GM10266 (cell line): ENCODE results near the gene ARTN.

Experiments used
- DNase-seq: peaks from one replicate; pipeline ENCODE4 v3.0.0; 2012; ENCODE audit errors: extremely low spot score
- TF ChIP-seq, protein P1 (sequence below): IDR thresholded peaks from 2 replicates; pipeline ENCODE4 v1.5.1; 2012; ENCODE audit warnings: mild to moderate bottlenecking, low read depth; ENCODE audit not compliant: control insufficient read depth, insufficient read depth; ENCODE audit errors: missing control alignments

Gene ARTN

DNA sequence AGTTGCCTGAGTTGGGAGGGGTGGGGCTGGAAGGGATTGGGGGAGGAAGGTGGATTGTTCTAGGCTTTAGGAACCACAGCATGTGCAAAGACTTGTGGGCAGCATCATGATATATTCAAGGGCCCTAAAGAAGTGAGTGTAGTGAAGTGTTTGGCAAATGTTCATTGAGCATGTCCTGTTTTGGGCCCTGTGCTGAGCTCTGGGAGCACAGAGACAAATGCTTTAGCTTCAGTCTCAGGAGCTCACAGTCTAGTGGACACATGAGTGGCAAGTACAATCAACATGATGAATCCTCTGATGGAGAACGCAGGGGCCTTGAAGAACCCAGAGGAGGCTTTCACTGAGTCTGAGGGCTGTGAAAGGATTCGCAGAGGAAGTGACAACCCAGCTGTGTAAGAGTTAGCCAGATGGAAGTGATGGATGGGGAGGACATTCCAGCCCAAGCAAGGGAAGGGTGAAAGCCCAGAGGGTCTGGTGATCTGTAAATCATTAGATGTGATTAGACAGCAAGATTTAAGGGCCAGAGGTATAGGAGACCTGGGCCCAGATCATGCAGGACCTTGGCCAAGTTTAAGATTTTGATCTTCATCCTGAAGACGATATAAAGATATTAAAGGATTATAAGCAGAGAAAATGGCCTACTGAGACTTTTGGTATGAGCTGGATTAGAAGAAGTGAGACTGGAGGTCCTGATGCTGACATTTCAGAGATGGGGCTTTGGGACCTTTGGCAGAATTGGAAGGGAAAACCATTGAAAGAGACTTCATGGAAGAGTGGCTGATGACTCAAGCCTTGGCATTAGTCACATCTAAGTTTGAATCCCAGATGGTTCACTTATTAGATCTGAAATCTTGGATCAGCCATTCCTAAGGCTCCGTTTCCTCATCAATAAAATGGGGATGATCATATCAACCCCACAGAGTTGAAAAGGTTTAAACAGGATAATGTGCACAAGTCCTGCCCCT lies 17.7 kb downstream of the ARTN start:
- no peak for DNase-seq
- TF ChIP-seq, protein P1, sequence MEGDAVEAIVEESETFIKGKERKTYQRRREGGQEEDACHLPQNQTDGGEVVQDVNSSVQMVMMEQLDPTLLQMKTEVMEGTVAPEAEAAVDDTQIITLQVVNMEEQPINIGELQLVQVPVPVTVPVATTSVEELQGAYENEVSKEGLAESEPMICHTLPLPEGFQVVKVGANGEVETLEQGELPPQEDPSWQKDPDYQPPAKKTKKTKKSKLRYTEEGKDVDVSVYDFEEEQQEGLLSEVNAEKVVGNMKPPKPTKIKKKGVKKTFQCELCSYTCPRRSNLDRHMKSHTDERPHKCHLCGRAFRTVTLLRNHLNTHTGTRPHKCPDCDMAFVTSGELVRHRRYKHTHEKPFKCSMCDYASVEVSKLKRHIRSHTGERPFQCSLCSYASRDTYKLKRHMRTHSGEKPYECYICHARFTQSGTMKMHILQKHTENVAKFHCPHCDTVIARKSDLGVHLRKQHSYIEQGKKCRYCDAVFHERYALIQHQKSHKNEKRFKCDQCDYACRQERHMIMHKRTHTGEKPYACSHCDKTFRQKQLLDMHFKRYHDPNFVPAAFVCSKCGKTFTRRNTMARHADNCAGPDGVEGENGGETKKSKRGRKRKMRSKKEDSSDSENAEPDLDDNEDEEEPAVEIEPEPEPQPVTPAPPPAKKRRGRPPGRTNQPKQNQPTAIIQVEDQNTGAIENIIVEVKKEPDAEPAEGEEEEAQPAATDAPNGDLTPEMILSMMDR = no peak

DNA sequence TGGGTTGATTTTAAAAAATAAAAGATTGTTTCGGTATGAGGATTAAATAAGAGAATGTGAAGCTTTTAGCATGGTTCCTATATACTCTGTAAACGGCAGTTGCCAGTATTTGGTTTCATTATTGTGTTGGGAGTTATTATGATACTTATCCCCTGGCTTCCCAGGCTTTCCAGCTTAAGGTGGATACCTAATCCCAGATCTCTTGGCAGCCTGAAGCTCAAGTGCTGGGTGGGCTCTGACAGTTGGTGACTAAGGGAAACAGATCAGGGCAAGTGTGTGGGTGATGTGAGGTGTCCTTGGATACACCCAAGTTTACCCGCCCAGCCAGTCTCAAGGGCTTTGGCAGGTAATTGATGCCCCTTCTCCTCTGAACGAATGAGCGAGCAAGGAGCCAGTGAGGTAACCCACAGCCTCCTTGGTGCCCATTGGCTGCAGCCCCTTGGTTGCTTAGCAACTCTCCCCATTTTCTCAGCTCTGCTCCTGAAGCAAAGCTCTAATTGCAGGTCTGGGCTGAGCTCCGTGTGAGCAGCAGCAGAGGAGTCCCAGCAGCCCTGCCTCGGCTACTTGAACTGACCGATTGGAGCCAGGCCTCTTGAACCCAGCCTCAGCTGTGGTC lies 19.2 kb downstream of the ARTN start:
- DNase-seq = no peak
- TF ChIP-seq, protein P1 = no peak

- TF ChIP-seq, protein P1 = no peak
- no peak for DNase-seq
Observed at GRCh38 chr1:43953361-43953760, 19.8 kb downstream of the ARTN start.

DNA sequence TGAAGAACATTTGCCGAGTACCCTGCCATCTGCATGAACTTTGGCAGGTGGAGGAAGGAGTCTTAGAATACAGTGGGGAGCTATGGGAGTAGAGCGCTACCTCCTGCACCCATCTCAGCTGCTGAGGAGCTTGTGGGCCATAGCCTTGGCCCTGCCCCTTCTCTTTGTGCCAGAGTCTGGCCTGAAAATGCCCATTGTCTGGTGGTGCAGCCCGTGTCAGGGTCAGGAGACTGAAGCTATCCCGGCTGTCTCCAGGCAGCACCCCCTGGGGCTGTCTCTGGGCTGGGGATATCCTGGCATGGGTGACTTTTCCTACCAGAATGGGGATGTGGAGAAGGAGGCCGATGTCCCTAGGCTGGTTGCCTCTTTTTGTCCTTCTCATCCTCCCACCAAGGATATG lies 20.4 kb downstream of the ARTN start:
- DNase-seq = no peak
- TF ChIP-seq, protein P1 = no peak

GRCh38 chr1:43956234-43956633 lies 22.6 kb downstream of the ARTN start:
- DNase-seq = no peak
- TF ChIP-seq, protein P1 = no peak

DNA sequence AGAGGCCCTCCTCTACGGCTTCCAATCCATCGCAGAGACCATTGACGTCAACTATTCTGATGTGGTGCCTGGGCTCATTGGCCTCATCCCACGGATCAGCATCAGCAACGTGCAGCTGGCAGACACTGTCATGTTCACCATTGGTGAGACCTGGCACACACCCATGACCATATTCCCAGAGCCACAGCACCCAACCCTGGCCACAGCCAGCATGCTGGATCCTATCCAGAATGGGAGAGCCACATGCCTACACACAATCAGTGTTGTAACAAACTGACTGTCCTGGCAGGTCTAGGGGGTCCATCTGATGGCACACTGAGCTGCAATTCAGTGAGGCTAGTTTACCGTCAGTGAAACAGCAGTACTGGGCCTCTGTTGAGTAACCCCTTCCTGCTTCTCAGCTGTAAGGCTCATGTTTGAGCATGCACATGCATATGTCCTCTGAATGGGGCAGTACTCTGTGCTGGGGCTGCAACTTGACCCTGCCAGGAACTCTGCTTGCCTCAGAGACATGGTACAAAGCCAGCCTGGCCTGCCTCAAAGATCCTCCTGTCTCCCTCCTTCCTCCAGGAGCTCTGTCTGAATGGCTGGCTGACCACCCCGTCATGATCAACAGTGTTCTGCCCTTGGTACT lies 23.9 kb downstream of the ARTN start:
- TF ChIP-seq, protein P1 = no peak
- no peak for DNase-seq
